Measurements from ENCODE around the gene GAL3ST3.

Gene GAL3ST3

DNA sequence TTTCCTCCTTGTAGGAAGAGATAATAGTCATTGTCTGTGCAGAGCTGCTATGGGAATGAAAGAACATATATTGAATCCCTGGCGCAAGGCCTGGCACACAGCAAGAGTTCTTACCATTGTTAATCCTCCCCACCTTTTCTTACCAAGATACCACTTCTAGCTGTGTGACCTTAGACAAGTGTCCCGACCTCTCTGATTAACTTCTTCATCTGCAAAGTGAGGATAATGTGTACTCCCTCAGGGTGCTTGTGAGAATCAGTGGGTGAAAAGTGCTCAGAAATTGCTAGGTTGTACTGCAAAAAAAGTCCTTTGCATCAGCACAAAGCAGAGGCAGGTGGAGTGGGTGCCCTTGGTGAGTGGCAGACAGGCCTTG lies 40.9 kb downstream of the GAL3ST3 start:
- DNase-seq (ENCODE audit: low read depth): no peak
- TF ChIP-seq, protein P1, sequence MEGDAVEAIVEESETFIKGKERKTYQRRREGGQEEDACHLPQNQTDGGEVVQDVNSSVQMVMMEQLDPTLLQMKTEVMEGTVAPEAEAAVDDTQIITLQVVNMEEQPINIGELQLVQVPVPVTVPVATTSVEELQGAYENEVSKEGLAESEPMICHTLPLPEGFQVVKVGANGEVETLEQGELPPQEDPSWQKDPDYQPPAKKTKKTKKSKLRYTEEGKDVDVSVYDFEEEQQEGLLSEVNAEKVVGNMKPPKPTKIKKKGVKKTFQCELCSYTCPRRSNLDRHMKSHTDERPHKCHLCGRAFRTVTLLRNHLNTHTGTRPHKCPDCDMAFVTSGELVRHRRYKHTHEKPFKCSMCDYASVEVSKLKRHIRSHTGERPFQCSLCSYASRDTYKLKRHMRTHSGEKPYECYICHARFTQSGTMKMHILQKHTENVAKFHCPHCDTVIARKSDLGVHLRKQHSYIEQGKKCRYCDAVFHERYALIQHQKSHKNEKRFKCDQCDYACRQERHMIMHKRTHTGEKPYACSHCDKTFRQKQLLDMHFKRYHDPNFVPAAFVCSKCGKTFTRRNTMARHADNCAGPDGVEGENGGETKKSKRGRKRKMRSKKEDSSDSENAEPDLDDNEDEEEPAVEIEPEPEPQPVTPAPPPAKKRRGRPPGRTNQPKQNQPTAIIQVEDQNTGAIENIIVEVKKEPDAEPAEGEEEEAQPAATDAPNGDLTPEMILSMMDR (IDR thresholded peaks at IDR 0.05; ENCODE audit: control insufficient read depth, extremely low read depth, insufficient read depth): no peak
- no peak overlapping the region for H3K4me3 ChIP-seq (ENCODE audit: low read depth, low read length)

DNA sequence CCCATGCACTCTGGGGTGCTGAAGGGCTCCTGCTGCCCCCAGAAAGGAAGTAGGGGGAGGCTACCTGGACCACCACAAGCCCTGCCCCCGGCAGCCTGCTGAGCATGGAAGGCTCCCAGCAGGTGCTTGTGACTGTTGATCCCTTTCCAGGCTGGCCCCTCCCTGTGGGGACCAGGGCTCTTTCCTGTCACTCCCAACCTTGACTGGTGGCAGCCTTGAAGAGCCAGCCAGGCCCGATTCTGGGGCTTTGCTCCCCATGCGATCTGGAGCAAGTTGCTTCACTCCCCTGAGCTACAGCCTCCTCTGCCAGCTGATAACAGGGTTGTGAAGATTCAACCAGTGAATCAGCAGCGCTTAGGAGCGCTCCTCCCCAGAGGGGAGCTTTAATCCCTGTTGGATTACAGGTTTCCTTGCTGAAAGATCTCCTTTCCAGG lies 41.7 kb downstream of the GAL3ST3 start:
- no peak for DNase-seq (ENCODE audit: low read depth)
- TF ChIP-seq, protein P1 (IDR thresholded peaks at IDR 0.05; ENCODE audit: control insufficient read depth, extremely low read depth, insufficient read depth): no peak
- H3K4me3 ChIP-seq (ENCODE audit: low read depth, low read length): no peak overlapping the region

DNA sequence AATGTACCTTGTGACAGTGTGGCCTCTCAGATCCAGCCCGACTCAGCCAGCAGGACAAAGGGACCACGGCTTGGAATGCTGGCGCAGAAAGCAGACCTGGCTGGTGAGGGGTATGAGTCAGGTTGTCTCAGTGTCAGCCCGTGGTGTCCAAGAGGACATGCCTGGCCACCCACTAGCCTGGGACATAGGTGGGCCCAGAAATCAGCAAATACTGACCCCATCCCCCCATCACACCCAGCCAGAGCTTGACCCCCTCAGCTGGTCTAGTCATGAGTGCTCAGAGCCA lies 42.1 kb downstream of the GAL3ST3 start:
- no peak overlapping the region for H3K4me3 ChIP-seq (ENCODE audit: low read depth, low read length)
- DNase-seq (ENCODE audit: low read depth): no peak
- TF ChIP-seq, protein P1 (IDR thresholded peaks at IDR 0.05; ENCODE audit: control insufficient read depth, extremely low read depth, insufficient read depth): no peak

DNA sequence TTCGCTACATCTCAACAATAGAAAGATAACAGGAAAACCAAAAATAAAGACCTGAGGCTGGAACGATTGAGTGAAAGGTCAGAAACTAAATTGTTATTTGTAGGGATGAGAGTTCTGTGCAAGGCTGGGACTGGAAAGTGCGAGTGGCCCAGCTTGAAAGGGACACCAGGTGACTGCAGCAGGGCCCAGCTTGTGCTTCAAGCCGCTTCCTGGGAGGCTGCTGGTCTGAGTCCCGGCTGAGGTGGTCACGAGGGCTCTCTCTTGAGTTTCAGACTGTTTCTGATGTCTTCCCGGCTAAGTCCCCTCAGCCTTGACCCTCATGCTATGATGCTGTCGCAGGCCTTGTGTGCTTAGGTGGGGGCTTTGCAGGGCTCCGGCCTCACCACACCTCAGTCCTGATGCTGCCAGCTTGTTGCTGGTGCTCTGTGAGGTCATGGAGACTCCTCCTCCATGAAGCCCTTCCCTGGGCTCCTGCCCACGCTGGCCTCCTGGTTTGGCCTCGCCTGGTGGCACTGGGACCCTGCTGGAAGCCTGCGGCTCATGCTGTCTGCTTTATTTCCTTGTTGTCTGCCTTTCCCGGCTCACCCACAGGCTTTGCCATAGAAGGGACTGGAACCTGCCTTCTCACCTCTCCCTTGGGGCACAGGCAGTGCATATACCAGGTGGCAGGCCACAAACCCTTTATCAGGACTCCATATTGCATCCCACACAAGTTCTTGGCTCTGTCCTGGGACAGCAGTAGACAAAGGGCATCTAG lies 42.6 kb downstream of the GAL3ST3 start:
- DNase-seq (ENCODE audit: low read depth): no peak
- H3K4me3 ChIP-seq (ENCODE audit: low read depth, low read length): no peak overlapping the region
- TF ChIP-seq, protein P1 (IDR thresholded peaks at IDR 0.05; ENCODE audit: control insufficient read depth, extremely low read depth, insufficient read depth): no peak

DNA sequence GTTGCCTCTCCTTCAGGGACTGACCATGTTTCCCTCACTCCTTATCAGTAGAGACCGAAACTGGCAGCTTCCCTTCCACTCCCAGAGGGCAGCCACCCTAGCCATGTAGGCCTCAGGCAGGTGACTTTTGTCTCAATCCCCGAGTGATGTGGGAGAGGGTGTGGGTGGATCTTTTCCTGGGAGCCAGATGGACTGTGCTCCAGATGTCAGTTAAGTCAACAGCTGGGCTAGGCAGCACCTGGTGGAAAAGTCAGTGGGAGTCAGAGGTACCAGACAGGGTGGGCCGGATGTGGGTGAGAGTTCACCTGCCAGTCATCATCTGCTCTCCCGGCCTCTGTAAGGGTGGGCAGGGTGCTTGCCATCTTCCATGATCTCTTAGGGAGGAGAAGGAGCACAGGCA lies 44.8 kb downstream of the GAL3ST3 start:
- H3K4me3 ChIP-seq (ENCODE audit: low read depth, low read length): no peak overlapping the region
- TF ChIP-seq, protein P1 (IDR thresholded peaks at IDR 0.05; ENCODE audit: control insufficient read depth, extremely low read depth, insufficient read depth): no peak
- DNase-seq (ENCODE audit: low read depth): no peak

DNA sequence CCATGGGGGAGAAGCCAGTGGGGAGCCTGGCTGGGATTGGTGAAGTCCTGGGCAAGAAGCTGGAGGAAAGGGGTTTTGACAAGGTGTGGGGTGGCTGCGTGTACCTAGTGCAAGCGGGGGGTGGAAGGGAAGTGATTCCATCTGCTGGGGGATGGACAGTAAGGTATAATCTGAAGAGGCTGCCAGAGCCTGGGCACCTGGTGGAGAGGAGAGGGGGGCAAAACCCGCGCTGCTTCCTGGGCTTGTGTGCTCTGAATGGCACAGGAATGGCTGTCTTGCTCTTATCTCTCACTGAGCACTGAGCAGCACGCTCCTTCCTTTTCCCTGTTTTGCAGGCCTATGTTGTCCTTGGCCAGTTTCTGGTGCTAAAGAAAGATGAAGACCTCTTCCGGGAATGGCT lies 45.7 kb downstream of the GAL3ST3 start:
- TF ChIP-seq, protein P1 (IDR thresholded peaks at IDR 0.05; ENCODE audit: control insufficient read depth, extremely low read depth, insufficient read depth): no peak
- no peak for DNase-seq (ENCODE audit: low read depth)
- H3K4me3 ChIP-seq (ENCODE audit: low read depth, low read length): peak overlapping the region; percentile 99

DNA sequence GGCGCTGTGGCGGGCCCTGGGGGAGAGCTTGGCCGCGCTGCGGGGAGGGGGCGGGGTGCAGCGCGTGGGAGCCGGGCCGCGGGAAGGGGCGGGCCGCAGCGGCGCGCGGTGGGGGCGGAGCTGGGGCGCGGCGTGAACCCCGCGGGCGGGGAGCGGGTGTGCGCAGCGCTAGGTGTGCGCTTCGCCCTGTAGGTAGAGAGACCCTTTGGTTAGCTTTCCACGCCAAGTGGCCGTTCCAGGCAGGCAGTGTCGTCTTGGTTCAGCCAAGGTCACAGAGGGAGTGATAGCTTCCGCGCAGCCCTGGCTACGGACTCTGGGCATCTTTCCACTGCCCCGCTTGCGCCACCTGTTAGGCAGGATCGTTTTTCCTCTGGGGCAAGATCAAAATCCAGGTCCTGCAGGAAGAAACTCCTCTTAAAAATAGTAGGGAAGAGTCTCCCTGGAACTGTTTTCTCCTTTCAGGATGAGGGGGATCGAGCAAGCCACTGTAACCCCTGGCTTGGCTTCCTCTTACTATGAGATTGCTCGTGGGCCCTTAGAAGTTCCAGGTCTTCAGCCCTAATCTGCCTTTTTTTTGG lies 46.2 kb downstream of the GAL3ST3 start:
- DNase-seq (ENCODE audit: low read depth): peak; percentile 74
- peak overlapping the region; percentile 99 for H3K4me3 ChIP-seq (ENCODE audit: low read depth, low read length)
- TF ChIP-seq, protein P1 (IDR thresholded peaks at IDR 0.05; ENCODE audit: control insufficient read depth, extremely low read depth, insufficient read depth): peak; percentile 53
